Body of pancreas (tissue), 4 donors: ENCODE measurements around the gene CLN5. TPM values are rescaled to one million over a fixed set of nuclear protein-coding genes. Genes with fewer than 3 reads are reported as not detected.
A peak's percentile ranks its signal among the peaks of the same experiment; 100 is the strongest.
"Not testable (repeated sequence)": the region's sequence is repeated elsewhere in the genome, so short reads cannot be mapped to it uniquely, and the experiment has no call there.

Experiments
- ATAC-seq: fragments of 150-250 bp; one replicate; pipeline ENCODE4 v1.9.1; 2016
- DNase-seq, 4 donors: peaks; one replicate each; pipeline ENCODE4 v3.0.0-alpha.2; 2019
- H3K27ac ChIP-seq, 4 donors: fragments of 200-600 bp; sonication (generic); 1 replicate in 3 of 4; 2 replicates in 1 of 4; pipeline versions ENCODE4 v1.5.1 to v1.6.1; 2016 to 2019; ENCODE audit warnings: mild to moderate bottlenecking in 1 of 4, mixed read lengths in 1 of 4, moderate library complexity in 1 of 4
- H3K27me3 ChIP-seq, 2 donors: fragments of 200-600 bp; sonication (generic); one replicate each; pipeline ENCODE4 v1.6.0; 2016; ENCODE audit warnings: mild to moderate bottlenecking in 1 of 2
- H3K36me3 ChIP-seq, 2 donors: fragments of 200-600 bp; sonication (generic); replicated peaks in 1 of 2; 2 replicates each; pipeline ENCODE4 v1.5.1; 2016; ENCODE audit warnings: low read depth in 2 of 2; ENCODE audit not compliant: insufficient read depth in 1 of 2
- H3K4me1 ChIP-seq: fragments of 200-600 bp; sonication (generic); one replicate; pipeline ENCODE4 v1.6.0; 2016
- H3K4me3 ChIP-seq, 2 donors: fragments of 200-600 bp; sonication (generic); 1 replicate in 1 of 2; 2 replicates in 1 of 2; pipeline ENCODE4 v1.5.1; 2016 to 2019
- H3K9me3 ChIP-seq, 3 donors: fragments of 200-600 bp; sonication (generic); 1 replicate in 2 of 3; 2 replicates in 1 of 3; pipeline ENCODE4 v1.5.1; 2016
- POLR2A ChIP-seq, 3 donors: fragments of 450-650 bp; IDR thresholded peaks; one replicate each; pipeline ENCODE4 v1.6.1; 2016; ENCODE audit warnings: antibody characterized with exemption in 3 of 3, mild to moderate bottlenecking in 2 of 3
- WGBS, 2 donors: methylation state at CpG; one replicate each; pipeline ENCODE4 v1.1.5; 2017; 5-methylcytosine and 5-hydroxymethylcytosine counted together
- intact Hi-C: fragments of 100-400 bp; cut with DNase I; formaldehyde crosslinking; loops from one replicate; pipeline ENCODE4 v1.15.1; 2023
- total RNA-seq, 2 donors: library from RNA; depleted of rRNA; stranded (reverse); fragments of >200 nt; gene quantifications; one replicate each; pipeline ENCODE4 v1.1.0, GENCODE V29; 2016
- TF ChIP-seq, protein P1 (sequence below), 7 experiments: fragments of 450-650 bp in 4 of 7; fragments of 200-600 bp in 3 of 7; sonication (generic) in 3 of 7; IDR thresholded peaks; one replicate each; pipeline ENCODE4 v1.5.1; 2016 to 2019; ENCODE audit warnings: antibody characterized with exemption in 7 of 7

CLN5 gene
- total RNA-seq, 2 donors from 2014 or later = 18.1 to 29.8 TPM

GRCh38 chr13:77009011-77009410, 17.1 kb downstream of the CLN5 start:
- Histone ChIP-seq H3K9me3 (no peaks in the 10 kb centered on the region), H3K27me3 (no peaks in the 10 kb centered on the region), H3K36me3 (peaks cover 0 to 18% of the 10 kb centered on the region in 2 donors), H3K4me3 (no peak overlapping the region), H3K4me1 (peaks cover 5% of the 10 kb centered on the region), H3K27ac (no peak overlapping the region)
- intact Hi-C loops = no loop called here
- ATAC-seq (no peak), DNase-seq (no peak)
- TF ChIP-seq POLR2A (IDR thresholded peaks at IDR 0.05) = no peak
- TF ChIP-seq, protein P1, sequence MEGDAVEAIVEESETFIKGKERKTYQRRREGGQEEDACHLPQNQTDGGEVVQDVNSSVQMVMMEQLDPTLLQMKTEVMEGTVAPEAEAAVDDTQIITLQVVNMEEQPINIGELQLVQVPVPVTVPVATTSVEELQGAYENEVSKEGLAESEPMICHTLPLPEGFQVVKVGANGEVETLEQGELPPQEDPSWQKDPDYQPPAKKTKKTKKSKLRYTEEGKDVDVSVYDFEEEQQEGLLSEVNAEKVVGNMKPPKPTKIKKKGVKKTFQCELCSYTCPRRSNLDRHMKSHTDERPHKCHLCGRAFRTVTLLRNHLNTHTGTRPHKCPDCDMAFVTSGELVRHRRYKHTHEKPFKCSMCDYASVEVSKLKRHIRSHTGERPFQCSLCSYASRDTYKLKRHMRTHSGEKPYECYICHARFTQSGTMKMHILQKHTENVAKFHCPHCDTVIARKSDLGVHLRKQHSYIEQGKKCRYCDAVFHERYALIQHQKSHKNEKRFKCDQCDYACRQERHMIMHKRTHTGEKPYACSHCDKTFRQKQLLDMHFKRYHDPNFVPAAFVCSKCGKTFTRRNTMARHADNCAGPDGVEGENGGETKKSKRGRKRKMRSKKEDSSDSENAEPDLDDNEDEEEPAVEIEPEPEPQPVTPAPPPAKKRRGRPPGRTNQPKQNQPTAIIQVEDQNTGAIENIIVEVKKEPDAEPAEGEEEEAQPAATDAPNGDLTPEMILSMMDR (IDR thresholded peaks at IDR 0.05) = no peak
- WGBS, 2 donors = 95 to 98% methylated on average over 2 of the region's 2 CpGs

- intact Hi-C loops, H3K4me3 ChIP-seq, H3K9me3 ChIP-seq, H3K27ac ChIP-seq, H3K27me3 ChIP-seq, DNase-seq, ATAC-seq: not testable (repeated sequence)
- peaks cover 0 to 20% of the 10 kb centered on the region in 2 donors for H3K36me3 ChIP-seq
- peaks cover 11% of the 10 kb centered on the region for H3K4me1 ChIP-seq
- 94 to 96% methylated on average over 5 of the region's 5 CpGs for WGBS, 2 donors
Observed at GRCh38 chr13:77009719-77010118, 17.8 kb downstream of the CLN5 start.

DNA sequence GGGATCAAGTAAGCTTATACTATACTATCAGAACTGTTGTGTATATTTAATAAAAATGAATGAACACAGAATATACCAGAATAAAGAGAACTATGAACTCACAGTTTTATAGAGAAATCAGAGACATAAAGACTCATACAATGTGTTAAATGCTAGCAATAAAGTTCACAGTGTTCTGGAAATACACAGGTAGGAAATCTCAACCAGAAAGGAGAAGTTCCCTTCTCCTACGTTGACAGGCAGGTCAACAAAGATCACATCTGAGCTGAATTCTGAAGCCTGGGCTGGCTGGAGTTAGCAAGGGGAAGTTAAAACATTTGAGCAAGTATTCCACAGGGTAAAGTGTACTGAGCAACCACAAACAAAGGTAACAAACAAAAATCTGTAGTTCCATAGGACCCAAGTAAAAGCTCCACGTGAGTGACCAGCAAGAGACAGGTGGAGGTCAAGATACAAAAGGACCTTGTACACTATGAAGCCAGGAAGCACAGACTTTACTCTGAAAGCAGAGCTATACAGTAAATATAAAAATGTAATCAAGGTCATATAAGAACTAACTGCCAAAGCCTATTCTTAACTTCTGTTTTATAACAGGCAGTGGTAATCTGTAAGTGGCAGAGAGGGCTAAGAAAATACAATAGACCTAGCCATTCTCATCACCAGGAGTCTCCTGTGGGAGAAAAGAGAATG, 22.1 kb downstream of the CLN5 start:
- no peak overlapping the region for H3K4me3 ChIP-seq
- WGBS, 2 donors = 42 to 64% methylated on average over 2 of the region's 2 CpGs
- peaks cover 0 to 30% of the 10 kb centered on the region in 2 donors for H3K36me3 ChIP-seq
- H3K27ac ChIP-seq = no peak overlapping the region
- DNase-seq = no peak
- H3K27me3 ChIP-seq = no peaks in the 10 kb centered on the region
- no peak for TF ChIP-seq POLR2A (IDR thresholded peaks at IDR 0.05)
- TF ChIP-seq, protein P1 (IDR thresholded peaks at IDR 0.05) = no peak
- ATAC-seq = no peak
- peaks cover 20% of the 10 kb centered on the region for H3K4me1 ChIP-seq
- intact Hi-C loops = no loop called here
- no peaks in the 10 kb centered on the region for H3K9me3 ChIP-seq

- ATAC-seq (no peak), DNase-seq (no peak)
- H3K9me3 ChIP-seq = no peaks in the 10 kb centered on the region
- H3K27me3 ChIP-seq = no peaks in the 10 kb centered on the region
- WGBS, 2 donors = 98% methylated on average over 2 of the region's 2 CpGs
- H3K4me1 ChIP-seq = peaks cover 28% of the 10 kb centered on the region
- no peak for TF ChIP-seq POLR2A (IDR thresholded peaks at IDR 0.05)
- TF ChIP-seq, protein P1 (IDR thresholded peaks at IDR 0.05) = no peak
- no peak overlapping the region for H3K4me3 ChIP-seq
- H3K36me3 ChIP-seq = peaks cover 0 to 23% of the 10 kb centered on the region in 2 donors
- intact Hi-C loops = no loop called here
- no peak overlapping the region for H3K27ac ChIP-seq
Observed at GRCh38 chr13:77014906-77015685, 23.2 kb downstream of the CLN5 start.

GRCh38 chr13:77016251-77016812, 24.5 kb downstream of the CLN5 start:
- DNase-seq (no peak), ATAC-seq (peak; percentile 27)
- Histone ChIP-seq H3K4me3 (no peak overlapping the region), H3K4me1 (peaks cover 37% of the 10 kb centered on the region), H3K9me3 (no peaks in the 10 kb centered on the region), H3K27ac (peak overlapping the region in 1 of 4 donors; percentile 15), H3K36me3 (peaks cover 0 to 20% of the 10 kb centered on the region in 2 donors), H3K27me3 (no peaks in the 10 kb centered on the region)
- 68 to 70% methylated on average over 3 of the region's 3 CpGs for WGBS, 2 donors
- TF ChIP-seq POLR2A (IDR thresholded peaks at IDR 0.05) = no peak
- TF ChIP-seq, protein P1 (IDR thresholded peaks at IDR 0.05) = no peak
- intact Hi-C loops = no loop called here
